GM15510 (cell line): ENCODE results near the gene WDR18.
A peak's percentile ranks its signal among the peaks of the same experiment; 100 is the strongest.

ENCODE experiments used
- POLR2A ChIP-seq: IDR thresholded peaks from 3 replicates; pipeline ENCODE4 v1.6.1; 2011; ENCODE audit warnings: borderline replicate concordance; ENCODE audit not compliant: insufficient read length; ENCODE audit errors: extremely low read depth

Gene WDR18

GRCh38 chr19:984165-984967 is at the start of gene WDR18:
Gene WDR18 (plus strand): TSS chr19:984345. CDS start chr19:984354, 9 bp downstream.
- TF ChIP-seq POLR2A = peak; percentile 67

GRCh38 chr19:934865-935479 is 49.2 kb upstream of the WDR18 start:
- TF ChIP-seq POLR2A = no peak

- no peak for TF ChIP-seq POLR2A
Observed at GRCh38 chr19:936175-936546, 48.0 kb upstream of the WDR18 start.

- no peak for TF ChIP-seq POLR2A
Observed at GRCh38 chr19:937259-937694, 46.9 kb upstream of the WDR18 start.

- TF ChIP-seq POLR2A = no peak
Observed at GRCh38 chr19:938233-938923, 45.8 kb upstream of the WDR18 start.

GRCh38 chr19:939439-939838 is 44.7 kb upstream of the WDR18 start:
- no peak for TF ChIP-seq POLR2A

GRCh38 chr19:939922-940321 is 44.2 kb upstream of the WDR18 start:
- no peak for TF ChIP-seq POLR2A

GRCh38 chr19:940591-941291 is 43.4 kb upstream of the WDR18 start:
- TF ChIP-seq POLR2A = no peak

- no peak for TF ChIP-seq POLR2A
Observed at GRCh38 chr19:941292-942132, 42.6 kb upstream of the WDR18 start.

GRCh38 chr19:942133-942645 is 42.0 kb upstream of the WDR18 start:
- no peak for TF ChIP-seq POLR2A

GRCh38 chr19:943551-944170 is 40.5 kb upstream of the WDR18 start:
- TF ChIP-seq POLR2A = no peak

- no peak for TF ChIP-seq POLR2A
Observed at GRCh38 chr19:944171-944567, 40.0 kb upstream of the WDR18 start.

- TF ChIP-seq POLR2A = no peak
Observed at GRCh38 chr19:944663-945241, 39.4 kb upstream of the WDR18 start.
